NT2/D1 (cell line): ENCODE measurements around the gene THY1.
"Not testable (repeated sequence)": the region's sequence is repeated elsewhere in the genome, so short reads cannot be mapped to it uniquely, and the experiment has no call there.

ENCODE experiments used
- DNase-seq: peaks from one replicate; pipeline ENCODE4 v3.0.0-alpha.2; 2011; ENCODE audit warnings: low read depth, low spot score
- H3K27me3 ChIP-seq: 2 replicates; pipeline ENCODE4 v1.6.0; 2011; ENCODE audit warnings: mild to moderate bottlenecking; ENCODE audit not compliant: insufficient read length, insufficient read depth
- H3K36me3 ChIP-seq: 2 replicates; pipeline ENCODE4 v1.6.1; 2011; ENCODE audit warnings: mild to moderate bottlenecking, low read length, mixed read lengths; ENCODE audit not compliant: insufficient read depth, insufficient read length
- H3K4me1 ChIP-seq: 2 replicates; pipeline ENCODE4 v1.5.1; 2011; ENCODE audit not compliant: insufficient read depth, insufficient read length
- H3K4me3 ChIP-seq: 2 replicates; pipeline ENCODE4 v1.5.1; 2011; ENCODE audit warnings: low read depth; ENCODE audit not compliant: insufficient read length
- H3K9ac ChIP-seq: 2 replicates; pipeline ENCODE4 v1.6.0; 2011; ENCODE audit warnings: low read depth; ENCODE audit not compliant: insufficient read length
- H3K9me3 ChIP-seq: 2 replicates; pipeline ENCODE4 v1.5.1; 2011; ENCODE audit warnings: mild to moderate bottlenecking, low read length; ENCODE audit not compliant: insufficient read depth
- SUZ12 ChIP-seq: IDR thresholded peaks from 2 replicates; pipeline ENCODE4 v1.6.1; 2011; ENCODE audit not compliant: insufficient read length, insufficient read depth; ENCODE audit errors: extremely low read depth
- YY1 ChIP-seq: IDR thresholded peaks from 2 replicates; pipeline ENCODE4 v1.6.1; 2011; ENCODE audit not compliant: insufficient read length, insufficient read depth
- ZNF274 ChIP-seq: IDR thresholded peaks from 2 replicates; pipeline ENCODE4 v1.6.1; 2011; ENCODE audit warnings: mild to moderate bottlenecking, low read depth, low read length

The THY1 gene

GRCh38 chr11:119445379-119445778 is 22.4 kb upstream of the THY1 start:
- no peaks in the 10 kb centered on the region for H3K36me3 ChIP-seq
- no peaks in the 10 kb centered on the region for H3K9me3 ChIP-seq
- TF ChIP-seq YY1 (no peak), ZNF274 (no peak), SUZ12 (no peak)
- no peak for DNase-seq
- H3K27me3 ChIP-seq: peaks cover 3% of the 10 kb centered on the region
- H3K9ac ChIP-seq: no peak overlapping the region
- H3K4me1 ChIP-seq: no peaks in the 10 kb centered on the region
- H3K4me3 ChIP-seq: no peak overlapping the region

GRCh38 chr11:119441898-119442243 is 18.9 kb upstream of the THY1 start:
- Histone ChIP-seq H3K36me3 (no peaks in the 10 kb centered on the region), H3K9ac (no peak overlapping the region), H3K27me3 (peaks cover 3% of the 10 kb centered on the region), H3K9me3 (no peaks in the 10 kb centered on the region), H3K4me1 (no peaks in the 10 kb centered on the region), H3K4me3 (no peak overlapping the region)
- no peak for TF ChIP-seq ZNF274
- no peak for TF ChIP-seq YY1
- TF ChIP-seq SUZ12: no peak
- DNase-seq: no peak

- Histone ChIP-seq H3K9ac (no peak overlapping the region), H3K27me3 (no peaks in the 10 kb centered on the region), H3K9me3 (no peaks in the 10 kb centered on the region), H3K36me3 (no peaks in the 10 kb centered on the region), H3K4me3 (no peak overlapping the region), H3K4me1 (no peaks in the 10 kb centered on the region)
- TF ChIP-seq SUZ12 (no peak), ZNF274 (no peak), YY1 (no peak)
- no peak for DNase-seq
These were observed 15.6 kb upstream of the THY1 start for GRCh38 chr11:119438599-119438998.

- not testable (repeated sequence) for H3K9me3 ChIP-seq, H3K27me3 ChIP-seq, H3K4me3 ChIP-seq, H3K4me1 ChIP-seq, H3K36me3 ChIP-seq, DNase-seq, H3K9ac ChIP-seq
These were observed 14.5 kb upstream of the THY1 start for GRCh38 chr11:119437521-119437920.

GRCh38 chr11:119436711-119437110 is 13.7 kb upstream of the THY1 start:
- DNase-seq: no peak
- no peak for TF ChIP-seq ZNF274
- no peak for TF ChIP-seq YY1
- no peak for TF ChIP-seq SUZ12
- Histone ChIP-seq H3K9me3 (no peaks in the 10 kb centered on the region), H3K4me3 (no peak overlapping the region), H3K4me1 (peaks cover 6% of the 10 kb centered on the region), H3K36me3 (no peaks in the 10 kb centered on the region), H3K9ac (no peak overlapping the region), H3K27me3 (no peaks in the 10 kb centered on the region)

- no peaks in the 10 kb centered on the region for H3K36me3 ChIP-seq
- H3K27me3 ChIP-seq: no peaks in the 10 kb centered on the region
- no peak overlapping the region for H3K4me3 ChIP-seq
- H3K9me3 ChIP-seq: no peaks in the 10 kb centered on the region
- no peak for DNase-seq
- TF ChIP-seq YY1 (no peak), ZNF274 (no peak), SUZ12 (no peak)
- no peak overlapping the region for H3K9ac ChIP-seq
- H3K4me1 ChIP-seq: peaks cover 6% of the 10 kb centered on the region
These were observed 13.1 kb upstream of the THY1 start for GRCh38 chr11:119436093-119436492.

- no peak for TF ChIP-seq ZNF274
- no peak for TF ChIP-seq YY1
- no peak for TF ChIP-seq SUZ12
- H3K27me3 ChIP-seq: no peaks in the 10 kb centered on the region
- H3K4me3 ChIP-seq: no peak overlapping the region
- H3K9me3 ChIP-seq: no peaks in the 10 kb centered on the region
- H3K4me1 ChIP-seq: peaks cover 8% of the 10 kb centered on the region
- DNase-seq: no peak
- no peak overlapping the region for H3K9ac ChIP-seq
- H3K36me3 ChIP-seq: no peaks in the 10 kb centered on the region
These were observed 11.8 kb upstream of the THY1 start for GRCh38 chr11:119434591-119435330.

- H3K9ac ChIP-seq: no peak overlapping the region
- H3K27me3 ChIP-seq: no peaks in the 10 kb centered on the region
- no peak overlapping the region for H3K4me3 ChIP-seq
- peaks cover 10% of the 10 kb centered on the region for H3K4me1 ChIP-seq
- TF ChIP-seq ZNF274 (no peak), SUZ12 (no peak), YY1 (no peak)
- H3K9me3 ChIP-seq: no peaks in the 10 kb centered on the region
- DNase-seq: no peak
- H3K36me3 ChIP-seq: no peaks in the 10 kb centered on the region
These were observed 10.4 kb upstream of the THY1 start for GRCh38 chr11:119433358-119433725.
